Gastrocnemius medialis (tissue), 4 donors: ENCODE data around the gene AIFM3. TPM values are rescaled to one million over a fixed set of nuclear protein-coding genes. Genes with fewer than 3 reads are reported as not detected.

Experiments
- ATAC-seq, 2 donors: fragments of 150-250 bp; one replicate each; pipeline ENCODE4 v1.9.1; 2016
- DNase-seq, 2 donors: peaks; one replicate each; pipeline ENCODE4 v3.0.0-alpha.2; 2019
- H3K27ac ChIP-seq, 4 donors: fragments of 200-600 bp; sonication (generic); 1 replicate in 1 of 4; 2 replicates in 3 of 4; pipeline ENCODE4 v1.5.1; 2016 to 2018; ENCODE audit warnings: mild to moderate bottlenecking in 2 of 4, moderate library complexity in 1 of 4
- H3K27me3 ChIP-seq, 3 donors: fragments of 200-600 bp; sonication (generic) in 2 of 3; 1 replicate in 1 of 3; 2 replicates in 2 of 3; pipeline versions ENCODE4 v1.5.1 to v1.6.0; 2016 to 2019; ENCODE audit warnings: mild to moderate bottlenecking in 1 of 3, moderate library complexity in 1 of 3
- H3K36me3 ChIP-seq, 2 donors: fragments of 200-600 bp; sonication (generic) in 1 of 2; one replicate each; pipeline ENCODE4 v1.5.1; 2017 to 2018
- H3K4me1 ChIP-seq, 2 donors: fragments of 200-600 bp; sonication (generic) in 1 of 2; one replicate each; pipeline ENCODE4 v1.5.1; 2016 to 2017; ENCODE audit warnings: mild to moderate bottlenecking in 2 of 2
- H3K4me3 ChIP-seq, 4 donors: fragments of 200-600 bp; sonication (generic) in 3 of 4; 1 replicate in 1 of 4; 2 replicates in 3 of 4; pipeline ENCODE4 v1.5.1; 2016 to 2019; ENCODE audit warnings: mild to moderate bottlenecking in 2 of 4
- H3K9me3 ChIP-seq, 3 donors: fragments of 200-600 bp; sonication (generic) in 2 of 3; 1 replicate in 1 of 3; 2 replicates in 2 of 3; pipeline ENCODE4 v1.5.1; 2016 to 2019
- CTCF ChIP-seq, 5 experiments: fragments of 450-650 bp in 3 of 5; fragments of 200-600 bp in 2 of 5; sonication (generic) in 2 of 5; IDR thresholded peaks in 4 of 5; conservative IDR thresholded peaks in 1 of 5; 1 replicate in 4 of 5; 2 replicates in 1 of 5; pipeline ENCODE4 v1.5.1; 2016 to 2019; ENCODE audit warnings: antibody characterized with exemption in 5 of 5, mild to moderate bottlenecking in 3 of 5, moderate library complexity in 3 of 5
- POLR2A ChIP-seq, 2 donors: fragments of 450-650 bp; IDR thresholded peaks; one replicate each; pipeline ENCODE4 v1.6.1; 2017; ENCODE audit warnings: antibody characterized with exemption in 2 of 2, mild to moderate bottlenecking in 2 of 2, moderate library complexity in 2 of 2
- in situ Hi-C, 4 donors: fragments of 200-750 bp; cut with MboI; loops; one replicate each; pipeline versions ENCODE4 v1.15.0 to v1.8.0; 2017; ENCODE audit warnings: low sequenced_read_pairs in 4 of 4
- intact Hi-C: fragments of 100-400 bp; cut with DNase I; formaldehyde crosslinking; loops from one replicate; pipeline ENCODE4 v1.15.1; 2023; ENCODE audit warnings: low total_unique reads
- total RNA-seq, 4 donors: library from RNA; depleted of rRNA; stranded (reverse); fragments of >200 nt; gene quantifications; one replicate each; pipeline versions ENCODE4 v1.1.0 to v1.2.3, GENCODE V29; 2016

AIFM3 gene
- total RNA-seq, 4 donors from 2014 or later = 0.22 to 0.42 TPM; not detected in 2

GRCh38 chr22:20983081-20983771 is 16.2 kb downstream of the AIFM3 start:
- ATAC-seq = no peak
- H3K4me3 ChIP-seq = peak overlapping the region; percentile 80 to 97 (median 89)
- peak overlapping the region in 2 of 4 donors; percentile 91 to 94 for H3K27ac ChIP-seq
- peaks cover 24 to 33% of the 10 kb centered on the region in 2 donors for H3K4me1 ChIP-seq
- in situ Hi-C loops = no loop called here
- TF ChIP-seq POLR2A (IDR thresholded peaks at IDR 0.05) (no peak), CTCF (IDR thresholded peaks at IDR 0.05 in 4 of 5, conservative IDR thresholded peaks at IDR 0.05 in 1 of 5) (no peak)
- intact Hi-C loops = loop anchor here (5.0 kb wide), 1 partner anchor 34 kb away; the partner anchor contains the start of gene P2RX6
- no peak for DNase-seq
- no peaks in the 10 kb centered on the region for H3K27me3 ChIP-seq
- peaks cover 0 to 26% of the 10 kb centered on the region in 2 donors for H3K36me3 ChIP-seq
- no peaks in the 10 kb centered on the region for H3K9me3 ChIP-seq

GRCh38 chr22:20985720-20986119 is 18.7 kb downstream of the AIFM3 start:
- Histone ChIP-seq H3K27me3 (no peaks in the 10 kb centered on the region), H3K9me3 (no peaks in the 10 kb centered on the region), H3K4me1 (peaks cover 15 to 20% of the 10 kb centered on the region in 2 donors), H3K27ac (no peak overlapping the region), H3K4me3 (no peak overlapping the region), H3K36me3 (peaks cover 0 to 42% of the 10 kb centered on the region in 2 donors)
- intact Hi-C loops = no loop called here
- DNase-seq (no peak), ATAC-seq (no peak)
- in situ Hi-C loops = no loop called here
- no peak for TF ChIP-seq POLR2A (IDR thresholded peaks at IDR 0.05)
- TF ChIP-seq CTCF (IDR thresholded peaks at IDR 0.05 in 4 of 5, conservative IDR thresholded peaks at IDR 0.05 in 1 of 5) = no peak

- peaks cover 0 to 48% of the 10 kb centered on the region in 2 donors for H3K36me3 ChIP-seq
- peaks cover 8 to 13% of the 10 kb centered on the region in 2 donors for H3K4me1 ChIP-seq
- H3K4me3 ChIP-seq = no peak overlapping the region
- in situ Hi-C loops = no loop called here
- H3K27ac ChIP-seq = no peak overlapping the region
- DNase-seq = no peak
- ATAC-seq = no peak
- H3K9me3 ChIP-seq = no peaks in the 10 kb centered on the region
- no peak for TF ChIP-seq POLR2A (IDR thresholded peaks at IDR 0.05)
- TF ChIP-seq CTCF (IDR thresholded peaks at IDR 0.05 in 4 of 5, conservative IDR thresholded peaks at IDR 0.05 in 1 of 5) = no peak
- no peaks in the 10 kb centered on the region for H3K27me3 ChIP-seq
- intact Hi-C loops = no loop called here
These were observed 19.3 kb downstream of the AIFM3 start for GRCh38 chr22:20986365-20986764.

- no peak for DNase-seq
- H3K27ac ChIP-seq = no peak overlapping the region
- no peak overlapping the region for H3K4me3 ChIP-seq
- H3K4me1 ChIP-seq = peaks cover 7 to 10% of the 10 kb centered on the region in 2 donors
- ATAC-seq = no peak
- no peaks in the 10 kb centered on the region for H3K9me3 ChIP-seq
- H3K27me3 ChIP-seq = no peaks in the 10 kb centered on the region
- in situ Hi-C loops = no loop called here
- no peak for TF ChIP-seq POLR2A (IDR thresholded peaks at IDR 0.05)
- no peak for TF ChIP-seq CTCF (IDR thresholded peaks at IDR 0.05 in 4 of 5, conservative IDR thresholded peaks at IDR 0.05 in 1 of 5)
- intact Hi-C loops = no loop called here
- peaks cover 0 to 58% of the 10 kb centered on the region in 2 donors for H3K36me3 ChIP-seq
These were observed 20.3 kb downstream of the AIFM3 start for GRCh38 chr22:20987375-20987774.
